ENCODE results near the gene FAM20A. TPM values are rescaled to one million over a fixed set of nuclear protein-coding genes. Genes with fewer than 3 reads are reported as not detected.

Gene FAM20A
- total RNA-seq, 2 experiments from 2014 or later: not detected

DNA sequence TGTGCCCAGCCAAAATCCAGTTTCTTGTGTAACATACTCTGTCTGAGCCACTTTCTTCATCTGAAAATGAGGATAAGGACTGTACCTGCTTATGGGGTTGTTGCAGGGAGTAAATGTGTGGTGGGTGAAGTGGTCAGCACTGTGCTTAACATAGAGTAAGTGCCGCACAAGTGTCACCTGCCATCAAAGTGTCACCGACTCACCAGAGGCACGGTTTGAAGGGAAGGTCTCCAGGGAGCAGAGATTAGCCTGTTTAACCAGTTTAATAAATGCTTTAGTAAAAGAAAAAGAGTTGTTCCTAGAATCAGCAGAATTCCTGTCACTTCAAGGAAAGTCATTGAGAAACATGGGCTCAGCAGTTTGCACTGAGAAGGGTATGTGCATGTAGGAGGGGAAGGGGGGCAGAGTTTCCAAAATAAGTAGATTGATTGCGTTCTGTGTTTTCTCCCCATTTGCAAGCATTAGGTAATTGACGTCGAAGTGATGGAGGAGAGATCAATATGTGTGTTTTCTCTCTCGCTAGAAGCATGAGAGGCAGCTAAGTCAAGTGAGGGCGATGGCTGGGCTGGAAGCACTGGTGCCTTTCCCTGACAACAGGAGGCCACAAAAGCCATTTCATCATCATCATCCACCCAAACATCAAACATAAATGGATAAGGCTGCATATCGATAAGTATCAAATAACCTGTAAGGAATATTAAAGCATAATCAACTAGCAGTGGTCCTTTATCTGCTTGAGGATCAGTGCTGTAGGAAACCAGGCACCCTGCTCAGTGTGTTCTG is 19.1 kb downstream of the FAM20A start:
- no peak overlapping the region for H3K4me3 Mint-ChIP-seq
- intact Hi-C loops (cut with DNase I, micrococcal nuclease): no loop called here
- peaks cover 27% of the 10 kb centered on the region for H3K27me3 Mint-ChIP-seq
- H3K9me3 ChIP-seq (ENCODE audit: control insufficient read depth in 1 of 2, insufficient read depth in 1 of 2, low read length in 2 of 2): no peaks in the 10 kb centered on the region
- no peak overlapping the region for H3K27ac ChIP-seq (ENCODE audit: low read depth in 1 of 2, low read length in 2 of 2)
- H3K4me3 ChIP-seq (ENCODE audit: low read length): no peak overlapping the region
- TF ChIP-seq CTCF (IDR thresholded peaks at IDR 0.05): no peak
- H3K27me3 ChIP-seq (ENCODE audit: control insufficient read depth in 1 of 2, insufficient read depth in 2 of 2, low read length in 2 of 2): no peaks in the 10 kb centered on the region
- H3K4me1 ChIP-seq (ENCODE audit: insufficient read depth, low read length): no peaks in the 10 kb centered on the region
- no peaks in the 10 kb centered on the region for H3K4me1 Mint-ChIP-seq (ENCODE audit: low read depth)
- no peak for ATAC-seq (ENCODE audit: poor library complexity)
- no peaks in the 10 kb centered on the region for H3K36me3 Mint-ChIP-seq (ENCODE audit: low read depth)
- ChIA-PET CTCF (no interaction called here), POLR2A (no interaction called here)
- H3K27ac Mint-ChIP-seq: no peak overlapping the region
- H3K9me3 Mint-ChIP-seq: no peaks in the 10 kb centered on the region
- H3K36me3 ChIP-seq (ENCODE audit: insufficient read depth, low read length): no peaks in the 10 kb centered on the region
- DNase-seq: no peak

GRCh38 chr17:68580236-68580770 is 20.9 kb downstream of the FAM20A start:
- no peaks in the 10 kb centered on the region for H3K36me3 ChIP-seq (ENCODE audit: insufficient read depth, low read length)
- no peaks in the 10 kb centered on the region for H3K9me3 ChIP-seq (ENCODE audit: control insufficient read depth in 1 of 2, insufficient read depth in 1 of 2, low read length in 2 of 2)
- DNase-seq: peak in 1 of 14 experiments; percentile 6
- H3K4me1 Mint-ChIP-seq (ENCODE audit: low read depth): no peaks in the 10 kb centered on the region
- no peak overlapping the region for H3K4me3 Mint-ChIP-seq
- CTCF ChIA-PET: no interaction called here
- no peak overlapping the region for H3K27ac Mint-ChIP-seq
- no peaks in the 10 kb centered on the region for H3K4me1 ChIP-seq (ENCODE audit: insufficient read depth, low read length)
- H3K9me3 Mint-ChIP-seq: no peaks in the 10 kb centered on the region
- no peaks in the 10 kb centered on the region for H3K36me3 Mint-ChIP-seq (ENCODE audit: low read depth)
- POLR2A ChIA-PET: no interaction called here
- H3K27ac ChIP-seq (ENCODE audit: low read depth in 1 of 2, low read length in 2 of 2): no peak overlapping the region
- ATAC-seq (ENCODE audit: poor library complexity): no peak
- no peak overlapping the region for H3K4me3 ChIP-seq (ENCODE audit: low read length)
- TF ChIP-seq CTCF (IDR thresholded peaks at IDR 0.05): no peak
- no peaks in the 10 kb centered on the region for H3K27me3 ChIP-seq (ENCODE audit: control insufficient read depth in 1 of 2, insufficient read depth in 2 of 2, low read length in 2 of 2)
- H3K27me3 Mint-ChIP-seq: peaks cover 27% of the 10 kb centered on the region
- intact Hi-C loops (cut with DNase I, micrococcal nuclease): no loop called here

- Histone ChIP-seq H3K36me3 (ENCODE audit: insufficient read depth, low read length) (no peaks in the 10 kb centered on the region), H3K4me1 (ENCODE audit: insufficient read depth, low read length) (no peaks in the 10 kb centered on the region), H3K4me3 (ENCODE audit: low read length) (no peak overlapping the region), H3K9me3 (ENCODE audit: control insufficient read depth in 1 of 2, insufficient read depth in 1 of 2, low read length in 2 of 2) (no peaks in the 10 kb centered on the region), H3K27ac (ENCODE audit: low read depth in 1 of 2, low read length in 2 of 2) (no peak overlapping the region), H3K27me3 (ENCODE audit: control insufficient read depth in 1 of 2, insufficient read depth in 2 of 2, low read length in 2 of 2) (no peaks in the 10 kb centered on the region)
- no peak overlapping the region for H3K4me3 Mint-ChIP-seq
- ChIA-PET POLR2A (no interaction called here), CTCF (no interaction called here)
- ATAC-seq (ENCODE audit: poor library complexity) (no peak), DNase-seq (no peak)
- no peak for TF ChIP-seq CTCF (IDR thresholded peaks at IDR 0.05)
- H3K9me3 Mint-ChIP-seq: no peaks in the 10 kb centered on the region
- H3K27me3 Mint-ChIP-seq: peaks cover 25% of the 10 kb centered on the region
- no peak overlapping the region for H3K27ac Mint-ChIP-seq
- no peaks in the 10 kb centered on the region for H3K36me3 Mint-ChIP-seq (ENCODE audit: low read depth)
- H3K4me1 Mint-ChIP-seq (ENCODE audit: low read depth): no peaks in the 10 kb centered on the region
- intact Hi-C loops (cut with DNase I, micrococcal nuclease): no loop called here
Measured at GRCh38 chr17:68579194-68579927, 21.8 kb downstream of the FAM20A start.

All from CD4-positive, alpha-beta T cell (primary cell).